H1 (cell line): ENCODE measurements around the gene NR3C1. TPM values are rescaled to one million over a fixed set of nuclear protein-coding genes. Genes with fewer than 3 reads are reported as not detected.

Experiments
- BACH1 ChIP-seq: IDR thresholded peaks from 2 replicates; pipeline ENCODE4 v1.6.1; 2012; ENCODE audit warnings: low read length, improper control_type of control experiment
- CREB1 ChIP-seq: IDR thresholded peaks from 2 replicates; pipeline ENCODE4 v1.6.1; 2012; ENCODE audit warnings: inconsistent platforms
- GTF2F1 ChIP-seq: IDR thresholded peaks from 2 replicates; pipeline ENCODE4 v1.6.1; 2012; ENCODE audit warnings: low read depth, low read length, improper control_type of control experiment, borderline replicate concordance
- RBBP5 ChIP-seq: IDR thresholded peaks from 2 replicates; pipeline ENCODE4 v1.7.1; 2012; ENCODE audit warnings: low read depth, mild to moderate bottlenecking, inconsistent platforms, low read length, moderate library complexity, borderline replicate concordance
- SIX5 ChIP-seq: IDR thresholded peaks from 2 replicates; pipeline ENCODE4 v1.6.1; 2011; ENCODE audit warnings: mild to moderate bottlenecking, low read depth, low read length
- SRF ChIP-seq: IDR thresholded peaks from 2 replicates; pipeline ENCODE4 v1.6.1; 2011; ENCODE audit warnings: mild to moderate bottlenecking, low read depth, low read length, moderate library complexity
- SUZ12 ChIP-seq: fragments of 200-600 bp; sonication (generic); IDR thresholded peaks from 2 replicates; pipeline ENCODE4 v1.6.1; 2012; ENCODE audit warnings: mild to moderate bottlenecking, inconsistent platforms, low read length, moderate library complexity, mixed read lengths
- TCF12 ChIP-seq: IDR thresholded peaks from 2 replicates; pipeline ENCODE4 v1.6.1; 2011; ENCODE audit warnings: low read depth, mild to moderate bottlenecking, low read length
- polyA plus RNA-seq, 7 experiments: library from polyadenylated mRNA; depleted of rRNA in 3 of 7; stranded (reverse) in 5 of 7; unstranded in 2 of 7; fragments of >200 nt in 5 of 7; fragments of 200-250 nt in 2 of 7; gene quantifications; 1 replicate in 5 of 7; 2 replicates in 1 of 7; 4 replicates in 1 of 7; pipeline versions ENCODE4 v1.2.1 to v1.2.3, GENCODE V29; 2011 to 2013; ENCODE audit warnings: missing spikeins in 2 of 7, mixed read lengths in 2 of 7
- total RNA-seq: library from RNA; stranded (reverse); fragmentation: NEBNext Ultra II Directional; extraction: Animal tissue kit (Norgen Biotek cat#: 25700); gene quantifications from 2 replicates; pipeline ENCODE4 v1.2.1, GENCODE V29; 2021
- TF ChIP-seq, protein P1 (sequence below): fragments of 300-600 bp; sonication (generic); IDR thresholded peaks from 2 replicates; pipeline ENCODE4 v1.7.1; 2012; ENCODE audit warnings: low read length, moderate library complexity, mild to moderate bottlenecking, inconsistent platforms; ENCODE audit not compliant: insufficient replicate concordance
- TF ChIP-seq, protein P2 (sequence below): IDR thresholded peaks from 2 replicates; pipeline ENCODE4 v1.6.1; 2011; ENCODE audit warnings: low read length, improper control_type of control experiment
- TF ChIP-seq, protein P3 (sequence below): IDR thresholded peaks from 2 replicates; pipeline ENCODE4 v1.6.1; 2012; ENCODE audit warnings: inconsistent platforms

NR3C1 gene
- total and polyA plus RNA-seq, 2 of the 8 experiments (the other 6 are each of a cell fraction or from before 2014, with no cell fraction given): 1.7 to 5.4 TPM

DNA sequence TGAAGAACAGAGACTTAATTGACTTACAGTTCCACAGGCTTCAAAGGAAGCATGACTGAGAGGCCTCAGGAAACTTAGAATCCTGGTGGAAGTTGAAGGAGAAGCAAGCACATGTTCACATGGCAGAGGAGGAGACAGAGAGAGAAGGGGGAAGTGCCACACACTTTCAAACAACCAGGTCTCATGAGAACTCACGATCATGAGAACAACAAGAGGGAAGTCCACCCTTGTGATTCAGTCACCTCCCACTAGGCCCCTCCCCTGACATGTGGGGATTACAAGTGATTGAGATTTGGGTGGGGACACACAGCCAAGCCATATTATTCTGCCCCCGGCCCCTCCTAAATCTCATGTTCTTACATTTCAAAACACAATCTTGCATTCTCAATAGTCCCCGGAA, 19.5 kb downstream of the NR3C1 start (continued):
- TF ChIP-seq, protein P1, sequence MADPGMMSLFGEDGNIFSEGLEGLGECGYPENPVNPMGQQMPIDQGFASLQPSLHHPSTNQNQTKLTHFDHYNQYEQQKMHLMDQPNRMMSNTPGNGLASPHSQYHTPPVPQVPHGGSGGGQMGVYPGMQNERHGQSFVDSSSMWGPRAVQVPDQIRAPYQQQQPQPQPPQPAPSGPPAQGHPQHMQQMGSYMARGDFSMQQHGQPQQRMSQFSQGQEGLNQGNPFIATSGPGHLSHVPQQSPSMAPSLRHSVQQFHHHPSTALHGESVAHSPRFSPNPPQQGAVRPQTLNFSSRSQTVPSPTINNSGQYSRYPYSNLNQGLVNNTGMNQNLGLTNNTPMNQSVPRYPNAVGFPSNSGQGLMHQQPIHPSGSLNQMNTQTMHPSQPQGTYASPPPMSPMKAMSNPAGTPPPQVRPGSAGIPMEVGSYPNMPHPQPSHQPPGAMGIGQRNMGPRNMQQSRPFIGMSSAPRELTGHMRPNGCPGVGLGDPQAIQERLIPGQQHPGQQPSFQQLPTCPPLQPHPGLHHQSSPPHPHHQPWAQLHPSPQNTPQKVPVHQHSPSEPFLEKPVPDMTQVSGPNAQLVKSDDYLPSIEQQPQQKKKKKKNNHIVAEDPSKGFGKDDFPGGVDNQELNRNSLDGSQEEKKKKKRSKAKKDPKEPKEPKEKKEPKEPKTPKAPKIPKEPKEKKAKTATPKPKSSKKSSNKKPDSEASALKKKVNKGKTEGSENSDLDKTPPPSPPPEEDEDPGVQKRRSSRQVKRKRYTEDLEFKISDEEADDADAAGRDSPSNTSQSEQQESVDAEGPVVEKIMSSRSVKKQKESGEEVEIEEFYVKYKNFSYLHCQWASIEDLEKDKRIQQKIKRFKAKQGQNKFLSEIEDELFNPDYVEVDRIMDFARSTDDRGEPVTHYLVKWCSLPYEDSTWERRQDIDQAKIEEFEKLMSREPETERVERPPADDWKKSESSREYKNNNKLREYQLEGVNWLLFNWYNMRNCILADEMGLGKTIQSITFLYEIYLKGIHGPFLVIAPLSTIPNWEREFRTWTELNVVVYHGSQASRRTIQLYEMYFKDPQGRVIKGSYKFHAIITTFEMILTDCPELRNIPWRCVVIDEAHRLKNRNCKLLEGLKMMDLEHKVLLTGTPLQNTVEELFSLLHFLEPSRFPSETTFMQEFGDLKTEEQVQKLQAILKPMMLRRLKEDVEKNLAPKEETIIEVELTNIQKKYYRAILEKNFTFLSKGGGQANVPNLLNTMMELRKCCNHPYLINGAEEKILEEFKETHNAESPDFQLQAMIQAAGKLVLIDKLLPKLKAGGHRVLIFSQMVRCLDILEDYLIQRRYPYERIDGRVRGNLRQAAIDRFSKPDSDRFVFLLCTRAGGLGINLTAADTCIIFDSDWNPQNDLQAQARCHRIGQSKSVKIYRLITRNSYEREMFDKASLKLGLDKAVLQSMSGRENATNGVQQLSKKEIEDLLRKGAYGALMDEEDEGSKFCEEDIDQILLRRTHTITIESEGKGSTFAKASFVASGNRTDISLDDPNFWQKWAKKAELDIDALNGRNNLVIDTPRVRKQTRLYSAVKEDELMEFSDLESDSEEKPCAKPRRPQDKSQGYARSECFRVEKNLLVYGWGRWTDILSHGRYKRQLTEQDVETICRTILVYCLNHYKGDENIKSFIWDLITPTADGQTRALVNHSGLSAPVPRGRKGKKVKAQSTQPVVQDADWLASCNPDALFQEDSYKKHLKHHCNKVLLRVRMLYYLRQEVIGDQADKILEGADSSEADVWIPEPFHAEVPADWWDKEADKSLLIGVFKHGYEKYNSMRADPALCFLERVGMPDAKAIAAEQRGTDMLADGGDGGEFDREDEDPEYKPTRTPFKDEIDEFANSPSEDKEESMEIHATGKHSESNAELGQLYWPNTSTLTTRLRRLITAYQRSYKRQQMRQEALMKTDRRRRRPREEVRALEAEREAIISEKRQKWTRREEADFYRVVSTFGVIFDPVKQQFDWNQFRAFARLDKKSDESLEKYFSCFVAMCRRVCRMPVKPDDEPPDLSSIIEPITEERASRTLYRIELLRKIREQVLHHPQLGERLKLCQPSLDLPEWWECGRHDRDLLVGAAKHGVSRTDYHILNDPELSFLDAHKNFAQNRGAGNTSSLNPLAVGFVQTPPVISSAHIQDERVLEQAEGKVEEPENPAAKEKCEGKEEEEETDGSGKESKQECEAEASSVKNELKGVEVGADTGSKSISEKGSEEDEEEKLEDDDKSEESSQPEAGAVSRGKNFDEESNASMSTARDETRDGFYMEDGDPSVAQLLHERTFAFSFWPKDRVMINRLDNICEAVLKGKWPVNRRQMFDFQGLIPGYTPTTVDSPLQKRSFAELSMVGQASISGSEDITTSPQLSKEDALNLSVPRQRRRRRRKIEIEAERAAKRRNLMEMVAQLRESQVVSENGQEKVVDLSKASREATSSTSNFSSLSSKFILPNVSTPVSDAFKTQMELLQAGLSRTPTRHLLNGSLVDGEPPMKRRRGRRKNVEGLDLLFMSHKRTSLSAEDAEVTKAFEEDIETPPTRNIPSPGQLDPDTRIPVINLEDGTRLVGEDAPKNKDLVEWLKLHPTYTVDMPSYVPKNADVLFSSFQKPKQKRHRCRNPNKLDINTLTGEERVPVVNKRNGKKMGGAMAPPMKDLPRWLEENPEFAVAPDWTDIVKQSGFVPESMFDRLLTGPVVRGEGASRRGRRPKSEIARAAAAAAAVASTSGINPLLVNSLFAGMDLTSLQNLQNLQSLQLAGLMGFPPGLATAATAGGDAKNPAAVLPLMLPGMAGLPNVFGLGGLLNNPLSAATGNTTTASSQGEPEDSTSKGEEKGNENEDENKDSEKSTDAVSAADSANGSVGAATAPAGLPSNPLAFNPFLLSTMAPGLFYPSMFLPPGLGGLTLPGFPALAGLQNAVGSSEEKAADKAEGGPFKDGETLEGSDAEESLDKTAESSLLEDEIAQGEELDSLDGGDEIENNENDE: no peak
- no peak for TF ChIP-seq GTF2F1
- no peak for TF ChIP-seq SUZ12
- TF ChIP-seq SIX5: no peak
- no peak for TF ChIP-seq CREB1
- TF ChIP-seq TCF12: no peak
- TF ChIP-seq RBBP5: no peak
- TF ChIP-seq, protein P2, sequence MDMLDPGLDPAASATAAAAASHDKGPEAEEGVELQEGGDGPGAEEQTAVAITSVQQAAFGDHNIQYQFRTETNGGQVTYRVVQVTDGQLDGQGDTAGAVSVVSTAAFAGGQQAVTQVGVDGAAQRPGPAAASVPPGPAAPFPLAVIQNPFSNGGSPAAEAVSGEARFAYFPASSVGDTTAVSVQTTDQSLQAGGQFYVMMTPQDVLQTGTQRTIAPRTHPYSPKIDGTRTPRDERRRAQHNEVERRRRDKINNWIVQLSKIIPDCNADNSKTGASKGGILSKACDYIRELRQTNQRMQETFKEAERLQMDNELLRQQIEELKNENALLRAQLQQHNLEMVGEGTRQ: no peak
- TF ChIP-seq SRF: no peak
- TF ChIP-seq BACH1: no peak
- TF ChIP-seq, protein P3, sequence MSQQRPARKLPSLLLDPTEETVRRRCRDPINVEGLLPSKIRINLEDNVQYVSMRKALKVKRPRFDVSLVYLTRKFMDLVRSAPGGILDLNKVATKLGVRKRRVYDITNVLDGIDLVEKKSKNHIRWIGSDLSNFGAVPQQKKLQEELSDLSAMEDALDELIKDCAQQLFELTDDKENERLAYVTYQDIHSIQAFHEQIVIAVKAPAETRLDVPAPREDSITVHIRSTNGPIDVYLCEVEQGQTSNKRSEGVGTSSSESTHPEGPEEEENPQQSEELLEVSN: no peak
